HCT116 (cell line): ENCODE measurements around the gene SULT2B1.
"Not testable (repeated sequence)": the region's sequence is repeated elsewhere in the genome, so short reads cannot be mapped to it uniquely, and the experiment has no call there.

Experiments used
- CBX3 ChIP-seq: IDR thresholded peaks from 2 replicates; pipeline ENCODE4 v1.6.1; 2012; ENCODE audit warnings: low read depth
- CTCF ChIP-seq, 3 experiments: fragments of 200-600 bp in 1 of 3; sonication (generic) in 1 of 3; IDR thresholded peaks in 2 of 3; conservative IDR thresholded peaks in 1 of 3; 2 replicates each; pipeline ENCODE4 v1.5.1; 2012 to 2017; ENCODE audit warnings: low read depth in 2 of 3, low read length in 2 of 3, antibody characterized with exemption in 1 of 3, borderline replicate concordance in 1 of 3, control low read depth in 1 of 3, mild to moderate bottlenecking in 1 of 3, mixed read lengths in 1 of 3, mixed run types in 1 of 3, moderate library complexity in 1 of 3; ENCODE audit not compliant: insufficient read depth in 1 of 3
- ELF1 ChIP-seq: IDR thresholded peaks from 2 replicates; pipeline ENCODE4 v1.6.1; 2012; ENCODE audit warnings: low read depth, borderline replicate concordance
- MAX ChIP-seq: IDR thresholded peaks from 2 replicates; pipeline ENCODE4 v1.6.1; 2012
- POLR2A ChIP-seq: IDR thresholded peaks from 2 replicates; pipeline ENCODE4 v1.7.0; 2011; ENCODE audit warnings: borderline replicate concordance; ENCODE audit not compliant: insufficient read depth, insufficient read length; ENCODE audit errors: extremely low read depth
- RAD21 ChIP-seq: IDR thresholded peaks from 2 replicates; pipeline ENCODE4 v1.6.1; 2012; ENCODE audit warnings: low read depth, mild to moderate bottlenecking
- TCF7L2 ChIP-seq: IDR thresholded peaks from 2 replicates; pipeline ENCODE4 v1.7.0; 2011; ENCODE audit warnings: borderline replicate concordance, inconsistent platforms; ENCODE audit not compliant: insufficient read depth, insufficient read length; ENCODE audit errors: extremely low read depth

DNA sequence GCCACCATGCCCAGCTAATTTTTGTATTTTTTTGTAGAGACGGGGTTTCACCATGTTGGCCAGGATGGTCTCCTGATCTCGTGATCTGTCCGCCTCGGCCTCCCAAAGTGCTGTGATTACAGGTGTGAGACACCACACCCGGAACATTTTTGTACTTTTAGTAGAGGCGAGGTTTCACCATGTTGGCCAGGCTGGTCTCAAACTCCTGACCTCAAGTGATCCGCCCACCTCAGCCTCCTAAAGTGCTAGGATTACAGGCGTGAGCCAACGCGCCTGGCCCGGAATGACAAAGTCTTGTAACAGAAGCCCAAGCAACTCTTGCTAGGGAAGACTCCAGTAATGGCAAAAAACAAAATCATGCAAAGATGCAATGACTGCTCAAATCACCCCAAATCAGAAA, 80.3 kb downstream of the SULT2B1 start:
- not testable (repeated sequence) for TF ChIP-seq MAX; CTCF (IDR thresholded peaks at IDR 0.05 in 2 of 3, conservative IDR thresholded peaks at IDR 0.05 in 1 of 3; ENCODE audit: borderline replicate concordance in 1 of 3, insufficient read depth in 1 of 3, low read depth in 2 of 3, low read length in 2 of 3); RAD21; POLR2A; ELF1; CBX3; TCF7L2
